Measurements from ENCODE around the gene UGP2.
"Not testable (repeated sequence)": the region's sequence is repeated elsewhere in the genome, so short reads cannot be mapped to it uniquely, and the experiment has no call there.

The UGP2 gene

DNA sequence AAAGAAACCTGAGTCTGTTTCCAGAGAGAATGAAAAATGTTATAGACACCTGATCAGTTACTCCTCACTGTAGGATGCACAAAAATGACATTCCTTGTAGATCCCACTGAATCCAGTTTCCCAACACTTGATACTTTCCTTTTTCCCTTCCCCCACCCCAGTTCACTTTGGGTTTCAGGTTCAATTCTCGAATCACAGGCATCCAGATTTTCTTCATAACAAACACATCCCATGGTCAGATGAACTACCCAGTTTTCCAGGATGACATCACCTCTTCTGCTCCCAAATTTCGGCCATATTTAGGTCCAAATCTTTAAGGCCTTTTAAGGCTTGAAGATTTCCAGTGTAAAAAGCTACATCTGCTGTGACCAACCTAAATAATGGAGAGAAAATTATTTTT lies 51.5 kb downstream of the UGP2 start:
- DNase-seq (ENCODE audit: low read depth, low spot score), result no peak

DNA sequence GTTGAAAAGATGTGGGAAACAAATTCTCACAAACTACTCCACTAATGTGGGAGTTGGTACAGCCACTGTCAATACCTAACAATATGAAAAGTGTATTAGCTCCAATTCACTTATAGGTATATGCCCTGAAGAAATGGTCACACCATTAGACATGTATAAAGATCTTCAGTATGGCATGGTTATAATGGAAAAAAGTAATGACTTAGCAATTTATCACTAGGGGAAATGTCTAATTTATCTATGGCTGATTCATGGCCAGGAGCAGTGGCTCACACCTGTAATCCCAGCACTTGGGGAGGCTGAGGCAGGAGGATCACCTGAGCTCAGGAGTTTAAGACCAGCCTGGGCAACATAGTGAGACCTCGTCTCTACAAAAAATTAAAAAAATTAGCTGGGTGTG lies 52.5 kb downstream of the UGP2 start:
- DNase-seq (ENCODE audit: low read depth, low spot score), result no peak

DNA sequence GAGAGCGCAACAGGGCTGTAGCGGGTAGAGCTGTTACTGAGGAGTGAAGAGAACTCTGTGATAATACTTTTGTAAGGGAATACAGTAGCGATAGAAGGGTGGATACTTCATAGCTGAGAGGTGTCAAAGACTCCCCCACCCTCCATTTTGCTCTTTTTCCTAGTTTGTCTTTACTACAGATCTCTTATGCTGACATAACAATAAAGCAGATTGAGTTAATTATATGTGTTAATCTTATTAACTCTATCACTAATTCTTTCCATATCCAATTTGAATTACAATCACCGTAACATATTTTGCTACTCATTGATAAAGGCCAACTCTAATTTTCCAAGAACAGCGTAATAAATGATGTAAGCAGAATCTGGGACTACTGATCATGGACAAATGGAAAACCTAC lies 57.1 kb downstream of the UGP2 start:
- no peak for DNase-seq (ENCODE audit: low read depth, low spot score)

DNA sequence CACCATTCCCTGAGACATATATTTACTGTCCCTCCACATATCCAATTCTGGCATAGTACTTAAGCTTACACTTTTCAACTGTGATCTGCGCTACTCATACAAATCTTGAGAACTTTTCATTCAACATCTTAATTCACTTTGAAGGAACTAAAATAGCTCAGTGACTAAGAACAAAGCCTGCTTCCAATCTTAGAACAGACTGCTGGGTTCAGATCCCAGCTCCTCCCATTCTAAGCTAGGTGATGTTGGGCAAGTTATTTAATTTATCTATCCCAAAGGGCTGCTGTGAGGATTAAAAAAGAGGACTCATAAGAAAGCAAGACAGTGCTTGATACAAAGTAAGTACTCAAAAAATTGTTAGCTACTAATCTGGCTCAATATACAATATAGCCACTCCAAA lies 57.9 kb downstream of the UGP2 start:
- no peak for DNase-seq (ENCODE audit: low read depth, low spot score)

DNA sequence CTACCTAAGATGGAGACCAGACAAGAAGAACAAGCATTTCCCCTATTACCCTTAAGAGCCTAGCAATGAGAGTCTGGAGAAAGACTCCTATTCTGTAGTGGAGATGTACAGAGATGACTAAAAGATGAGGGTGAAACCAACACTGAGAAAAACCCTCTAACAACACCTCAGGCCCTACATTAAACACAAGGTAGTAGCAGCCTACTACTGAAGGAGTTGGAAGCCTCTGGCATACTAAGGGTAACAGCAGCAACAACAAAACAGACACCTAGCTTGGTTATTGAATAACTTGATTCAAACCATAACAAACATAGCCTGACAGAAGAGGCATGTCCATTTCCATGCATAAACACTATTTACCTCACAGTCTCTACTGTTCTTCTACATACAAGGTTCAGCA lies 60.5 kb downstream of the UGP2 start:
- no peak for DNase-seq (ENCODE audit: low read depth, low spot score)

DNA sequence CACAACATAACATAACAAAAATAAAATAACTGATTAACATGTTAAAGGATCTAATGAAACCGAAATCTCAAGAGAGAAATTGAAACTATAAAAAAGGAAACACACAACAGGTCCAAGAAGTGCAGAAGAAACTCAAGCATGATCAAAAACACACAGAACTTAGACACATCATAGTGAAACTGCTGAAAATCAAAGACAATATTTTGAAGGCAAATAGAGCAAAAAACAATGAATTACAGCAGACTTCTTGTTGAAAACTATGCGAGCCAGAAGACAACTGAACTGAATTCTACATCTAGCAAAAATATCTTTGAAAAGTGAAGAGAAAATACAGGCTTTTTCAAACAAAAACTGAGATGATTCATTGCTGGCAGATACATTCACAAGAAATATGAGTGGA lies 61.3 kb downstream of the UGP2 start:
- DNase-seq (ENCODE audit: low read depth, low spot score), result peak; percentile 19

DNA sequence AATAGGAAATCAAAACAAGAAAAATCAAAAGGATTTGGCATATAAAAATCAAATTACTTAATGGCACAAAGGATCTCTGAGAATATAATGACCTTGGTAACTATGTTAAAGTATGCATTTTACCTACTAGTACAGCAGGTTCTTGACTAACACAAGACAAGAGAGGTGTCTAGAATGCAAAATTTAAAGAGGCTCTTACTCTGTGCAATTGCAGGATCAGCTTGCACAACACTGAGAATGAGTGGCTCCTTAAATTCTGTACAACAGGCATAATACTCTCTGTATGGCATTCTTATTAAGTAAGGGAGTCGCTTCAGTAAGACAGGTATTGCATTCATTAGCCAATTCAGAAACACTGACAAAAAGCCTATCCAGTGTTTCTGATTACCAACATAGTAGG lies 72.6 kb downstream of the UGP2 start:
- no peak for DNase-seq (ENCODE audit: low read depth, low spot score)

DNA sequence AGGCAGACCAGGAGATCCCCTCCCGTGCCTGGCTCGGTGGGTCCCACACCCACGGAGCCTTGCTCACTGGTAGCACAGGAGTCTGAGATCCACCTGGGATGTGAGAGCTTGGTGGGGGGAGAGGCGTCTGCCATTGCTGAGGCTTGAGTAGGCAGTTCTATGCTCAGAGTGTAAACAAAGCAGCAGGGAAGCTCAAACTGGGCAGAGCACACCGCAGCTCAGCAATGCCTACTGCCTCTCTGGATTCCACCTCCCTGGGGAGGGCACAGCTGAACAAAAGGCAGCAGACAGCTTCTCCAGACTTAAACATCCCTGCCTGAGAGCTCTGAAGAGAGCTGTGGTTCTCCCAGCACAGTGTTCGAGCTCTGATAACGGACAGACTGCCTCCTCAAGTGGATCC lies 85.1 kb downstream of the UGP2 start:
- peak; percentile 8 for DNase-seq (ENCODE audit: low read depth, low spot score)

DNA sequence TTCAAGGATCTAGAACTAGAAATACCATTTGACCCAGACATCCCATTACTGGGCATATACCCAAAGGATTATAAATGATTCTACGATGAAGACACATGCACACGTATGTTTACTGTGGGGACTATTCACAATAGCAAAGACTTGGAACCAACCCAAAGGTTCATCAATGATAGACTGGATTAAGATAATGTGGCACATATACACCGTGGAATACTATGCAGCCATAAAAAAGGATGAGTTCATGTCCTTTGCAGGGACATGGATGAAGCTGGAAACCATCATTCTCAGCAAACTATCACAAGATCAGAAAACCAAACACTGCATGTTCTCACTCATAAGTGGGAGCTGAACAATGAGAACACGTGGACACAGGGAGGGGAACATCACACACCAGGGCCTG lies 90.4 kb downstream of the UGP2 start:
- not testable (repeated sequence) for DNase-seq (ENCODE audit: low read depth, low spot score)
